Measurements from ENCODE around the gene FOXD2. TPM values are rescaled to one million over a fixed set of nuclear protein-coding genes. Genes with fewer than 3 reads are reported as not detected.

The FOXD2 gene
- total and polyA plus RNA-seq, 2 donors (not counting 1 experiment from before 2014, with no cell fraction given): 0.19 to 0.83 TPM

GRCh38 chr1:47409311-47410067, 28.4 kb upstream of the FOXD2 start:
- H3K4me2 ChIP-seq (ENCODE audit: extremely low read depth, insufficient read depth, low read length): peak overlapping the region; percentile 32
- H3K4me1 ChIP-seq (ENCODE audit: control insufficient read depth, extremely low read depth, insufficient read depth, low read length): no peaks in the 10 kb centered on the region
- H3K9ac ChIP-seq (ENCODE audit: insufficient read depth, low read length): no peak overlapping the region
- no peaks in the 10 kb centered on the region for H4K20me1 ChIP-seq (ENCODE audit: control insufficient read depth, extremely low read depth, insufficient read depth, low read length)
- H3K27me3 ChIP-seq (ENCODE audit: control insufficient read depth, insufficient read depth, low read length): no peaks in the 10 kb centered on the region
- H3K79me2 ChIP-seq (ENCODE audit: control insufficient read depth, insufficient read depth, low read length): no peaks in the 10 kb centered on the region
- no peaks in the 10 kb centered on the region for H3K36me3 ChIP-seq (ENCODE audit: control insufficient read depth, insufficient read depth, low read length)
- H3K9me3 ChIP-seq (ENCODE audit: control insufficient read depth, insufficient read depth, low read depth, low read length): no peaks in the 10 kb centered on the region
- peak; percentile 12 to 78 for DNase-seq (ENCODE audit: low read depth in 2 of 2)
- TF ChIP-seq CTCF (conservative IDR thresholded peaks at IDR 0.05 in 1 of 2, IDR thresholded peaks at IDR 0.05 in 1 of 2; ENCODE audit: low read depth in 1 of 2, low read length in 2 of 2) (no peak), EZH2 (IDR thresholded peaks at IDR 0.05; ENCODE audit: low read length, missing control alignments) (no peak)
- no peak overlapping the region for H3K27ac ChIP-seq (ENCODE audit: insufficient read depth, low read length)
- no peak overlapping the region for H2AFZ ChIP-seq (ENCODE audit: low read length)
- H3K4me3 ChIP-seq (replicated peaks in 1 of 4; ENCODE audit: control extremely low read depth in 1 of 4, insufficient read depth in 1 of 4, low read depth in 3 of 4, low read length in 4 of 4): no peak overlapping the region

GRCh38 chr1:47410068-47410455, 27.8 kb upstream of the FOXD2 start:
- TF ChIP-seq CTCF (conservative IDR thresholded peaks at IDR 0.05 in 1 of 2, IDR thresholded peaks at IDR 0.05 in 1 of 2; ENCODE audit: low read depth in 1 of 2, low read length in 2 of 2) (no peak), EZH2 (IDR thresholded peaks at IDR 0.05; ENCODE audit: low read length, missing control alignments) (no peak)
- no peak for DNase-seq (ENCODE audit: low read depth in 2 of 2)

GRCh38 chr1:47411436-47411835, 26.4 kb upstream of the FOXD2 start:
- no peak overlapping the region for H2AFZ ChIP-seq (ENCODE audit: low read length)
- no peak overlapping the region for H3K9ac ChIP-seq (ENCODE audit: insufficient read depth, low read length)
- H3K4me3 ChIP-seq (replicated peaks in 1 of 4; ENCODE audit: control extremely low read depth in 1 of 4, insufficient read depth in 1 of 4, low read depth in 3 of 4, low read length in 4 of 4): no peak overlapping the region
- TF ChIP-seq EZH2 (IDR thresholded peaks at IDR 0.05; ENCODE audit: low read length, missing control alignments) (no peak), CTCF (conservative IDR thresholded peaks at IDR 0.05 in 1 of 2, IDR thresholded peaks at IDR 0.05 in 1 of 2; ENCODE audit: low read depth in 1 of 2, low read length in 2 of 2) (no peak)
- DNase-seq (ENCODE audit: low read depth in 2 of 2): no peak
- no peak overlapping the region for H3K27ac ChIP-seq (ENCODE audit: insufficient read depth, low read length)
- H3K4me2 ChIP-seq (ENCODE audit: extremely low read depth, insufficient read depth, low read length): no peak overlapping the region
- H3K27me3 ChIP-seq (ENCODE audit: control insufficient read depth, insufficient read depth, low read length): peaks cover 16% of the 10 kb centered on the region
- no peaks in the 10 kb centered on the region for H3K4me1 ChIP-seq (ENCODE audit: control insufficient read depth, extremely low read depth, insufficient read depth, low read length)
- H3K79me2 ChIP-seq (ENCODE audit: control insufficient read depth, insufficient read depth, low read length): no peaks in the 10 kb centered on the region
- H4K20me1 ChIP-seq (ENCODE audit: control insufficient read depth, extremely low read depth, insufficient read depth, low read length): no peaks in the 10 kb centered on the region
- H3K9me3 ChIP-seq (ENCODE audit: control insufficient read depth, insufficient read depth, low read depth, low read length): no peaks in the 10 kb centered on the region
- no peaks in the 10 kb centered on the region for H3K36me3 ChIP-seq (ENCODE audit: control insufficient read depth, insufficient read depth, low read length)

More at GRCh38 chr1:47410068-47410455, 27.8 kb upstream of the FOXD2 start:
- Histone ChIP-seq H4K20me1 (ENCODE audit: control insufficient read depth, extremely low read depth, insufficient read depth, low read length) (no peaks in the 10 kb centered on the region), H3K9me3 (ENCODE audit: control insufficient read depth, insufficient read depth, low read depth, low read length) (no peaks in the 10 kb centered on the region), H3K79me2 (ENCODE audit: control insufficient read depth, insufficient read depth, low read length) (no peaks in the 10 kb centered on the region), H3K36me3 (ENCODE audit: control insufficient read depth, insufficient read depth, low read length) (no peaks in the 10 kb centered on the region), H3K4me2 (ENCODE audit: extremely low read depth, insufficient read depth, low read length) (no peak overlapping the region), H3K9ac (ENCODE audit: insufficient read depth, low read length) (no peak overlapping the region), H3K27me3 (ENCODE audit: control insufficient read depth, insufficient read depth, low read length) (peaks cover 6% of the 10 kb centered on the region), H3K4me1 (ENCODE audit: control insufficient read depth, extremely low read depth, insufficient read depth, low read length) (no peaks in the 10 kb centered on the region), H3K4me3 (replicated peaks in 1 of 4; ENCODE audit: control extremely low read depth in 1 of 4, insufficient read depth in 1 of 4, low read depth in 3 of 4, low read length in 4 of 4) (no peak overlapping the region), H3K27ac (ENCODE audit: insufficient read depth, low read length) (no peak overlapping the region), H2AFZ (ENCODE audit: low read length) (no peak overlapping the region)
